ENCODE measurements around the gene RALA. TPM values are rescaled to one million over a fixed set of nuclear protein-coding genes. Genes with fewer than 3 reads are reported as not detected.

Gene RALA, protein sequence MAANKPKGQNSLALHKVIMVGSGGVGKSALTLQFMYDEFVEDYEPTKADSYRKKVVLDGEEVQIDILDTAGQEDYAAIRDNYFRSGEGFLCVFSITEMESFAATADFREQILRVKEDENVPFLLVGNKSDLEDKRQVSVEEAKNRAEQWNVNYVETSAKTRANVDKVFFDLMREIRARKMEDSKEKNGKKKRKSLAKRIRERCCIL
- 10 to 100 TPM; 21.6 to 22.6 TPM for total RNA-seq
- long read RNA-seq, transcript RALA-201 (5 exons, 2,880 nt) = major isoform, 20 of 21 reads
- long read RNA-seq, partial matches to known transcripts = 1 of 21 reads
- long read RNA-seq, other reads (novel, unspliced or antisense) = 0 of 21 reads

DNA sequence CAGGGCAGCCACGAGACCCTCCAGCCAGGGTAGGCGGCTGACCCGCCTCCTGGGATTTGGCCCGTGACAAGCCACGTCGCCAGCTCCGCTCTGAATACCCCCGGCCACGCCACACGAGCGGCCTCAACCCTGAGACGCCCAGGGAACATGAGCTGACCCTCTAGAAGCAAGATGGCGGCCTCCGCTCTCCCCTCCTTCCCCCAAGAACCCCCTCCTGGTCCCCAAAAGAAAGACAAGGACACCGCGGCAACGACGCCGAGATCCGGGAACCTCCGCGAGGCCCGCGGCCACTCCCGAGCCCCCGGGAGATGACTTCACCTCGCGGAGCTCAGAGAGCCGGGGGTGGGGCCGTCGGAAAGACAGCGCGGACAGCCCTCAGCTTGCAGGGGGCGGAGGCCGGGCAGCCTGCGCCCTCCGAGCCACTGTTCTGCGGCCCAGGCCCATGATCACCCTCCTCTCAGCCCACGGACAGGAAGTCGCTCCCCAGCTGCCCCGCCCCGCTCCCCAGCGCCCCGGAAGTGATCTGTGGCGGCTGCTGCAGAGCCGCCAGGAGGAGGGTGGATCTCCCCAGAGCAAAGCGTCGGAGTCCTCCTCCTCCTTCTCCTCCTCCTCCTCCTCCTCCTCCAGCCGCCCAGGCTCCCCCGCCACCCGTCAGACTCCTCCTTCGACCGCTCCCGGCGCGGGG is at the start of gene RALA:
TSS of gene RALA (plus strand) at position 526 of the 685 bp plus-strand sequence. CDS start 63,096 bp downstream, outside the sequence.
- ATAC-seq (peak; percentile 98 to 99), DNase-seq (peak; percentile 92)
- intact Hi-C loops (cut with DNase I) = loop anchor here in 1 of 2 donors (5.0 kb wide), 1 partner anchor 109 kb away; no protein-coding TSS in a partner anchor

- intact Hi-C loops (cut with DNase I) = no loop called here
- ATAC-seq = no peak
Measured at GRCh38 chr7:39574673-39575349, 48.6 kb upstream of the RALA start.

GRCh38 chr7:39577229-39577874 is 46.0 kb upstream of the RALA start:
- ATAC-seq (no peak), DNase-seq (no peak)
- intact Hi-C loops (cut with DNase I) = no loop called here

More at GRCh38 chr7:39574673-39575349, 48.6 kb upstream of the RALA start:
- no peak for DNase-seq

DNA sequence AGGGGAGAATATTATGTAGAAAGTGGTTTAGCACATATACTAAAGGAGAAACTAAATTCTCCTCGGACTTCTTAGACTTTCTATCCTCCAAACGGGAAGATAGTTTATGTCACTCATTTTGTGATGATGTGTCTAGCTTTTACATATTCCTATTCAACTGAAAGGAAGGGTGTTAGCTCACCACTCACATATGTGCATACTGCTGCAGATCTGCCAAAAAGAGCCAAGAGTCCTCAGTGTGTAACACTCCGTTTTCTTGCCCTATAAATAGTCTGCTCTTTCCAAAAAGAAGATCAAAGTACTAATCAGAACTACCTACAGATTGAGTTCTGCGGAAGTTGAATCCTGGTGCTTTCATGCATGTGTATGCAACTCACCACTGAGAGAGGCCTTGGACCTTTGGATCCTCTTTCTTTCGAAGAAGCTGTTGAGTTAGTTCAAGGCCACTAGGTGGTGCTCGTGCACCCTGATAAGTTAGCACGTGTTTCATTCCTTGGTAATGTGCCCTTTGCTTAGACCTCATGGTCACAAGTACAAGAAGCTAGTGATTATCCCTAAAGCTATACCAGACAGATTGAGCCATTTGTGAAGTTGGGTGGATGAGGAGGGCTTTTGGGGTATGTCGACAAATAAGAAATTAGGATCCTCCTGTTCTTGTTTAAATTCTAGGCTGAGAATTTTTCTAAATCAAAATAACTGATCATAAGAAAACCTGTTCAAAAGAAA is 43.1 kb upstream of the RALA start:
- intact Hi-C loops (cut with DNase I) = loop anchor here (1.0 to 2.0 kb wide), 2 partner anchors 162 to 166 kb away; no protein-coding TSS in a partner anchor
- peak; percentile 84 for DNase-seq
- peak; percentile 91 to 93 for ATAC-seq

GRCh38 chr7:39582536-39582935 is 40.8 kb upstream of the RALA start:
- intact Hi-C loops (cut with DNase I) = no loop called here
- no peak for DNase-seq
- no peak for ATAC-seq

GRCh38 chr7:39583539-39583938 is 39.8 kb upstream of the RALA start:
- DNase-seq (no peak), ATAC-seq (no peak)
- intact Hi-C loops (cut with DNase I) = no loop called here

DNA sequence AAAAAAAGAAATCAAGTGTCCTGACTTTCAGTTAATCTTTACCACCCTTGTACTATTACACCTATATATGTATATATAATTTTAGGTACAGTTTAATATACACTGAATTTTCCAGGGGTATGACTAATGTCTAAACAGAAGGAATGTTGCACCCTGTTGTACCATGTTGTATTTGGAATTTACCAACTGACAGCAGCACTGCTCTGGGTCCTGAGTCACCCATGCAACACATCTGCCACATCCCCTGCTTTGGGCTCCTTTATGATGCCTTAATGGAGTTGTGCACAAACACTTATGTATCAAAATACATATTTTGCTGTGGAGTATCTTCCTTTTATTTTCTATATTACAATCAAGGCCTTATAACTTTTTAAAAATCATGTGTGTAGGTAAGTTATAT is 36.0 kb upstream of the RALA start:
- ATAC-seq (no peak), DNase-seq (no peak)
- intact Hi-C loops (cut with DNase I) = no loop called here

DNA sequence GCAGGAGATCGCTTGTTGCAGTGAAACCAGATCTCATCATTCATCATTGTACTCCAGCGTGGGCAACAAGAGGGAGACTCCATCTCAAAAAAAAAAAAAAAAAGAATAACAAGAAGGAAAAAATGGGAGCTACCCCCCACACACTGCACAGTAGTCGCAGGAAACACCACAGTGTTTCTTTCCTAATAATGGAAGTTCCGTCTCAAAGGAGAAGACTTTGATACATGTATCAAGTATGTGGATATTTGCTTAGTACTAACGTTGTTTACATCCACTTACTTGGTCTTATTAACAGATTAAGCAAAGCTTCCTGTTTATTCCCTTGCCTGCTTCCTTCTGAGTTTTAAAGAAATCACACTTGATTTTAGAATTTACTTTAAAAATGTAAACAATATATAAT is 35.0 kb upstream of the RALA start:
- ATAC-seq = no peak
- intact Hi-C loops (cut with DNase I) = no loop called here
- no peak for DNase-seq

DNA sequence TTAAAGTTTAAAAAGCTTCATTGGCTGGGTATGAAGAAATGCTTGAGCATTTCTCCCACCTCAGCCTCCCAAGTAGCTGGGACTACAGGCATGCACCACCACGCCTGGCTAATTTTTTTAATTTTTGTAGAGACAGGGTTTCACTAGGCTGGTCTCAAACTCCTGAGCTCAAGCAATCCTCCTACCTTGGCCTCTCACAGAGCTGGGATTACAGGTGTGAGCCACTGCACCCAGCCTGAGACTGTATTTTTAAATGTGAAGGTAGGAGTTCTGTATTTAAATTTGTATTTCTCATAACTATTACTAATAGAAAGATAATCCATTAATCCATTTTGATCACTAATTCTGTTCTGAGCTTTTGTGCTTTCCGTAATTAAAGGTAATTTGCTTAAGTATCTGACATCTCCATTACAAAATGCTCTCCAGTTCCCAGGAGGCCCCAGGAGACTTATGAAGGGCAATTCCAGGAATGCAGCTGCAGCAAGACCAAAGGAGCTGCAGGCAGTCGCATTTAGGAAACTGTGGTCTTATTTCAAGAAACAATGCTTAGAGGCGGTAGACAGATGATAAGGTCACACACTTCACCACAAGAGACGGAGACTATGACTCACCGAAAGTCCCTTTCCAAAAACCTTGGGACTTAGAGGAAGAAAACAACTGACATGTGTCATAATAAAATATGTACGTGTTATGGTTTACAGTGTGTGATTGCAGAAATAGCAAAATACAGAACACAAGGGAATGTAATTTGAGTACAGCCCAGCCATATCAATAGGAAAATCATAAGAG is 33.9 kb upstream of the RALA start:
- DNase-seq (no peak), ATAC-seq (peak; percentile 34 to 77)
- intact Hi-C loops (cut with DNase I) = no loop called here

DNA sequence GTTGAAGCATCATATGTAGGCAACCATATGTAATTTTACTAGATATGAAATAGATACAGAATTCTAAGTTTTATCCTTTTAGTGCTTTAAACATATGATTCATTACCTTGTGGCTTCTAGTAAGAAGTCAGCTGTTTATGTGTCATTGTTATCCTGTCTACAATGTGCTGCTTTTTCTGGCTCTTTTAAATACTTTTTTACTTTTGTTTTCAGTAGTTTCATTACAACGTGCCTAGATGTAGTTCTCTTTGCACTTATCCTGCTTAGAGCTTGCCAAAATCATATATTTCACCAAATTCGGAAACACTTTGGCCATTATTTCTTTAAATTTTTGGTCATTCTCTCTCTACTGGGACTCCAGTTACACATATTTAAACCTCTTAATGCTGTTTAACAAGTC is 30.8 kb upstream of the RALA start:
- DNase-seq (no peak), ATAC-seq (no peak)
- intact Hi-C loops (cut with DNase I) = no loop called here

DNA sequence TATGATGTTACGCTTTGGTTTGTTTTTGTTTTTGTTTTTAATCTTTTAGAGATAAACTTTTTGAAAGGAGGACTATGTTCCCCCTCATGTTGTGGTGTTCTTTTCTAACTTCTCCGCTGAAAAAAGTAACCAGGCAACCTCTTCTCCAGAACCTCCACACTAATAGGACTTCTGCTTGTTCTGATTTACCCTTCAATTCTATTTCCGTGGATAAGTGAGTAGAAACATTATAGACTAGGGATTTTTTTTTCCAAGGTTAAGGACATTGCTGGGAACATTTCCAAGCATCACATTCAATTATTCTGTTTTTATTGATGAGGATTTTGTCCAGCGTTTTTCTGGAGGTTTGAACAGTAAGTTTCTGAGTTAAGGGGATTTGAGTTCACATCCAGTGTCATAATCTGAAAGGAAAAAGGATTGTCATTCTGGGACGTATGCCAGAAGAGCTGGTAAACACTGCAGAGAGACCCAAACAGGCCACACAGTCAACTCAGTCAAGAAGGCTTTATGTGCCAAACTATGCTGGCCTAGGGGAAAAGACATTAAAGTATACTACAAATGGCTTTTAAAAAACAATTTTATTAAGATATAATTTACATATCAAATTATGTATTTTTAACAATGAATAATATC is 28.3 kb upstream of the RALA start:
- ATAC-seq (peak in 1 of 2 donors; percentile 55), DNase-seq (no peak)
- intact Hi-C loops (cut with DNase I) = no loop called here

DNA sequence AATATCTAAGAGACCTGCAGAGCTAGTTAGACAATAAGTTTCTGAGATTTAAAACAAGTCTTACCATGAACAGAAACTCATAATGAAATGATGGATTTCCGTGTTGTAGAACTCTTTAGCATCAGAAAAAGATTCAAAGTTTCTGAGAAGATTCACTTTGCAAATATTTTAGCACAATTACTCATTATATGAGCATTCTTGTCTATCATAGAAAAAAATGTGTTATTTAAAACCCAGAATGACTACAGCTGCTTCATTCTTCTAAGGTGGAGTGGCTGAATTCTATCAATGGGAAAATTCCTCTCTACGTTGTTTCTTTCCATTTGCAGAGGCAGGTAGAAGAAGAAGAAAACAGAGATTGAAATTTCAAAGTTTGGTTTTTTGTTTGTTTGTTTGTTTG is 21.0 kb upstream of the RALA start:
- ATAC-seq (no peak), DNase-seq (no peak)
- intact Hi-C loops (cut with DNase I) = no loop called here

DNA sequence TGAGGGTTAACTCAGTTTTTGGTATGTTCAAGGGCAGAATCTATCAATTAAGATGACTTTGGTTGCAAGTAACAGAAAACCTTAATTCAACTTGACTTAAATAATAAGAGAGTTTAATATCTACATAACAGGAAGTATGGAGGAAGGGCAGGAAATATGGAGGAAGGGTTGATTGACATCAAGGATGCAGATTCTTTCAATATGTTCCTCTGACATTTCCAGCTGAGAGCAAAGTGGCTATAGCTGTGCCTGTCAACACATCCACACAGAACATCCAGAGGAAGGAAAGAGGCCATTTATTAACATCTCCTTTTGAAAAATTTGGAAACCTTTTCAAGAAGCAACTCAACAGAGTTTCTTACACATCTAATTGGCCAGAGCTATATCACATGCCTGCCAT is 19.4 kb upstream of the RALA start:
- ATAC-seq (no peak), DNase-seq (no peak)
- intact Hi-C loops (cut with DNase I) = no loop called here

- DNase-seq (no peak), ATAC-seq (no peak)
- intact Hi-C loops (cut with DNase I) = no loop called here
Measured at GRCh38 chr7:39605087-39605486, 18.3 kb upstream of the RALA start.

DNA sequence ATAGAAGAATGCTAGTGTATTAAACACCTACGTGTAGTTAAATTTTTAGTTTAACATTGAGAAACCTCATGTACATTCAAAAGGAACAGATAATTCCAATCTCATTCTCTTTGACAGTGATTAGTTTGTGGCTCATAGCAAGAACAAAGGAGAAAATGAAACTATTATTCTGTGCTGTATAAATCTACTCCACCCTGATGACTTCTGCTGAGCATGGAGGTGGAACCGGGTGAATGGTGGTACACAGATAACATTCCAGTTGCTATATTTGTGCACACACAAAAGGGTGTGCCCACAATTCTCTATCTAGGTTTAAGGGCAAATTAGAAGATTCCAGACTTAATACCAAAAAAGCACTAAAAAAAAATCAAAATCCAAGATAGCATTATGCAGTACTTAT is 17.0 kb upstream of the RALA start:
- DNase-seq (no peak), ATAC-seq (peak in 1 of 2 donors; percentile 32)
- intact Hi-C loops (cut with DNase I) = no loop called here

DNA sequence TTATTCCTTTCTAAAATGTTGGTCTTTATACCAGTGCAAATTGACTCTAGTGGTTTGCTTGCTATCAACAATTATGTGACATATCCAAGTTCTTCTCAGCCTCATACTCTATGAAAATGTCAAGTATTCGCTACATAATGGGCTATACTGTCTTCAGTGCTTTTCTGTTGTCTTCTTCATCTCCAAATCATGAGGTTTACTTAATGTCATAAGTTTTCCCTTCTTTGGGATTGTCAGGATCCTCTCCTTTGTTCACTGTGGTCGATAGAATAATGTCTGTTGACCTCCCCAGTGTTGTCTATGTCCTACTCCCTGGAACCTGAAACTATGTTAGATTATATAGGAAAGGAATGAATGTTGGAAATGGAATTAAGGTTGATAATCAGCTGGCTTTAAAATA is 16.4 kb upstream of the RALA start:
- no peak for ATAC-seq
- intact Hi-C loops (cut with DNase I) = no loop called here

GRCh38 chr7:39607865-39608264 is 15.5 kb upstream of the RALA start:
- DNase-seq = no peak
- ATAC-seq = no peak
- intact Hi-C loops (cut with DNase I) = no loop called here

More for the DNA sequence above, 16.4 kb upstream of the RALA start:
- no peak for DNase-seq

DNA sequence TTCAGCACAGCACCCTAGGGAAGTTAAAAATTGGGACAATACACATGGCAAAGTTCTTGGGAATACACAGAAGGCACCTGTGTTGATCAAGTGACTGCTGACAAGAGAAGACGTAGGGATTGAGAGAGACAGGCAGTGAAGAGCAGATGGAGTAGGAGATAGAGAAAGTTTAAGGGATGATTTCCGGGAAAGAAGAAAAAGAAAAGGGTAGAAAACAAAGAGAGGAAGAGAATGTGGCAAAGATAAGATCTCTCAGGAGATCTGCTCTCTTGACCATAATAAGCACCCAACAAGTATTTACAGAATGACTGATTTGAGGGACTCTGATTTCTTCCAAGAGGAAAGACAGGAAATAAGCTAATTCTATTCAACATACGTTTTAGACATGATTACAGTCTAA is 15.1 kb upstream of the RALA start:
- intact Hi-C loops (cut with DNase I) = no loop called here
- DNase-seq (no peak), ATAC-seq (no peak)
